IMR-90 (cell line): ENCODE measurements around the gene FBP1. TPM values are rescaled to one million over a fixed set of nuclear protein-coding genes. Genes with fewer than 3 reads are reported as not detected.

Experiments used
- ATAC-seq: fragments of 200-7000 bp; cut with Tn5 transposase; 2 replicates; pipeline ENCODE4 v1.9.1; 2020; ENCODE audit warnings: low read depth, mild to moderate bottlenecking, moderate library complexity
- BruUV-seq: library from RNA; stranded (reverse); fragments of 400-500 nt; replicated peaks from 2 replicates; lab custom pipeline; 2021; lab: Mats Ljungman, UMichigan
- CTCF ChIA-PET: fragments of 300-600 bp; formaldehyde crosslinking; extraction: SDS; loops from one replicate; lab custom pipeline; 2021; ENCODE audit warnings: antibody characterized with exemption; lab: Yijun Ruan, JAX
- POLR2A ChIA-PET: fragments of 300-600 bp; sonication (Branson Sonifier 250); formaldehyde crosslinking; loops from one replicate; lab custom pipeline; 2022; ENCODE audit warnings: antibody characterized with exemption; ENCODE audit not compliant: unreplicated experiment; lab: Charles Lee
- DNase-seq: peaks from one replicate; pipeline ENCODE4 v3.0.0; 2013
- H2AFZ ChIP-seq: replicated peaks from 2 replicates; pipeline ENCODE3; 2013; ENCODE audit warnings: low read length, mild to moderate bottlenecking; ENCODE audit not compliant: poor library complexity
- H2AK5ac ChIP-seq: 2 replicates; pipeline ENCODE4 v1.6.1; 2013; ENCODE audit warnings: low read depth, low read length, inconsistent platforms
- H2AK9ac ChIP-seq: replicated peaks from 2 replicates; pipeline ENCODE3; 2013; ENCODE audit warnings: mild to moderate bottlenecking, low read depth, low read length, moderate library complexity; ENCODE audit not compliant: poor library complexity
- H2BK120ac ChIP-seq: 2 replicates; pipeline ENCODE4 v1.6.1; 2013; ENCODE audit warnings: low read depth, low read length, inconsistent platforms
- H2BK15ac ChIP-seq: 3 replicates; pipeline ENCODE4 v1.6.1; 2013; ENCODE audit warnings: low read depth, low read length, inconsistent platforms
- H2BK20ac ChIP-seq: 2 replicates; pipeline ENCODE4 v1.6.1; 2013; ENCODE audit warnings: low read depth, mild to moderate bottlenecking, inconsistent platforms, low read length, moderate library complexity
- H2BK5ac ChIP-seq: 2 replicates; pipeline ENCODE4 v1.6.1; 2013; ENCODE audit warnings: mild to moderate bottlenecking, low read depth, low read length, inconsistent platforms; ENCODE audit not compliant: poor library complexity, severe bottlenecking
- H3K14ac ChIP-seq: replicated peaks from 2 replicates; pipeline ENCODE4 v1.6.1; 2013; ENCODE audit warnings: low read depth, low read length, inconsistent platforms
- H3K18ac ChIP-seq: 2 replicates; pipeline ENCODE4 v1.6.1; 2013; ENCODE audit warnings: low read depth, low read length, control low read depth
- H3K23ac ChIP-seq: 2 replicates; pipeline ENCODE4 v1.6.1; 2013; ENCODE audit warnings: low read depth, low read length, inconsistent platforms
- H3K27ac ChIP-seq: 2 replicates; pipeline ENCODE4 v1.5.1; 2013; ENCODE audit warnings: mild to moderate bottlenecking, control low read depth, low read length; ENCODE audit not compliant: insufficient read depth
- H3K27me3 ChIP-seq: 2 replicates; pipeline ENCODE4 v1.6.1; 2013; ENCODE audit warnings: low read length; ENCODE audit not compliant: control insufficient read depth, insufficient read depth
- H3K36me3 ChIP-seq: 2 replicates; pipeline ENCODE4 v1.6.1; 2013; ENCODE audit warnings: low read length, mixed read lengths; ENCODE audit not compliant: control insufficient read depth, insufficient read depth
- H3K4ac ChIP-seq: 2 replicates; pipeline ENCODE4 v1.6.1; 2013; ENCODE audit warnings: low read depth, low read length, inconsistent platforms
- H3K4me1 ChIP-seq: 2 replicates; pipeline ENCODE4 v1.6.1; 2013; ENCODE audit warnings: low read length, mixed read lengths; ENCODE audit not compliant: control insufficient read depth, insufficient read depth
- H3K4me2 ChIP-seq: 2 replicates; pipeline ENCODE4 v1.6.1; 2013; ENCODE audit warnings: low read depth, mild to moderate bottlenecking, control low read depth, low read length, moderate library complexity
- H3K4me3 ChIP-seq: 2 replicates; pipeline ENCODE4 v1.5.1; 2013; ENCODE audit warnings: low read depth, mild to moderate bottlenecking, control low read depth, low read length, moderate library complexity; ENCODE audit not compliant: insufficient read depth
- H3K56ac ChIP-seq: 2 replicates; pipeline ENCODE4 v1.6.1; 2013; ENCODE audit warnings: low read length, inconsistent platforms; ENCODE audit not compliant: insufficient read depth; ENCODE audit errors: extremely low read depth
- H3K79me1 ChIP-seq, 2 experiments: 2 replicates each; pipeline ENCODE4 v1.6.1; 2013; ENCODE audit warnings: low read length in 2 of 2, inconsistent platforms in 1 of 2, low read depth in 1 of 2
- H3K9ac ChIP-seq: 2 replicates; pipeline ENCODE4 v1.6.1; 2013; ENCODE audit warnings: low read depth, low read length, control low read depth
- H3K9me1 ChIP-seq: 2 replicates; pipeline ENCODE4 v1.6.1; 2013; ENCODE audit warnings: low read length, inconsistent platforms; ENCODE audit not compliant: insufficient read depth
- H3K9me3 ChIP-seq: 2 replicates; pipeline ENCODE4 v1.6.1; 2013; ENCODE audit warnings: low read length; ENCODE audit not compliant: control insufficient read depth, insufficient read depth
- H4K20me1 ChIP-seq: 2 replicates; pipeline ENCODE4 v1.6.1; 2013; ENCODE audit warnings: low read length, inconsistent platforms; ENCODE audit not compliant: insufficient read depth
- H4K5ac ChIP-seq: 2 replicates; pipeline ENCODE4 v1.6.1; 2013; ENCODE audit warnings: mild to moderate bottlenecking, low read depth, low read length, control low read depth
- H4K8ac ChIP-seq, 2 experiments: 2 replicates each; pipeline ENCODE4 v1.6.1; 2013; ENCODE audit warnings: low read depth in 2 of 2, low read length in 2 of 2, control low read depth in 1 of 2, inconsistent platforms in 1 of 2
- H4K91ac ChIP-seq: 2 replicates; pipeline ENCODE4 v1.6.1; 2013; ENCODE audit warnings: low read depth, low read length, inconsistent platforms; ENCODE audit not compliant: insufficient read depth
- MAFK ChIP-seq: IDR thresholded peaks from 2 replicates; pipeline ENCODE4 v1.6.1; 2012; ENCODE audit warnings: low read depth, low read length, improper control_type of control experiment
- MAZ ChIP-seq: IDR thresholded peaks from 2 replicates; pipeline ENCODE4 v1.6.1; 2012; ENCODE audit warnings: low read depth, mild to moderate bottlenecking, low read length, improper control_type of control experiment, moderate library complexity, borderline replicate concordance
- WGBS, 2 experiments: methylation state at CpG; one replicate each; pipeline versions ENCODE4 v1.1.5 to v1.1.7; 2013; ENCODE audit warnings: missing lambda C conversion rate in 2 of 2; ENCODE audit not compliant: insufficient read length in 1 of 2; ENCODE audit errors: extremely low coverage in 2 of 2; 5-methylcytosine and 5-hydroxymethylcytosine counted together
- dilution Hi-C: fragments of 300-500 bp; cut with HindIII; formaldehyde crosslinking; loops from one replicate; pipeline ENCODE4 v1.14.3; 2018; ENCODE audit warnings: low sequenced_read_pairs; ENCODE audit not compliant: unreplicated experiment
- in situ Hi-C: fragments of 300-500 bp; cut with MboI; formaldehyde crosslinking; loops from 3 replicates; pipeline ENCODE4 v1.14.3; 2019; ENCODE audit warnings: low sequenced_read_pairs, inconsistent platforms, mixed read lengths
- intact Hi-C: fragments of 100-400 bp; cut with micrococcal nuclease; formaldehyde crosslinking; loops from 2 replicates; pipeline ENCODE4 v1.10.0; 2022
- polyA plus RNA-seq, 3 experiments: library from polyadenylated mRNA; depleted of rRNA; stranded (reverse); fragments of >200 nt; gene quantifications; 2 replicates each; pipeline ENCODE4 v1.2.3, GENCODE V29; 2012; ENCODE audit warnings: low replicate concordance in 1 of 3
- total RNA-seq: library from RNA; depleted of rRNA; stranded (reverse); fragments of >200 nt; gene quantifications from 2 replicates; pipeline ENCODE4 v1.2.3, GENCODE V29; 2012

Gene FBP1
- total and polyA plus RNA-seq, 2 of the 4 experiments (the other 2 are of a cell fraction): not detected

- no CpG with 5 or more reads among the region's 9 CpGs for WGBS, 2 experiments
Observed at GRCh38 chr9:94586814-94587213, 52.5 kb downstream of the FBP1 start.

More at GRCh38 chr9:94586814-94587213, 52.5 kb downstream of the FBP1 start:
- ChIA-PET CTCF (no interaction called here), POLR2A (no interaction called here)
- peak overlapping the region; percentile 38 for H2AFZ ChIP-seq
- no peaks in the 10 kb centered on the region for H3K79me1 ChIP-seq
- no peaks in the 10 kb centered on the region for H3K36me3 ChIP-seq
- in situ Hi-C loops (no loop called here), intact Hi-C loops (no loop called here), dilution Hi-C loops (no loop called here)
- DNase-seq (peak; percentile 36), ATAC-seq (peak; percentile 32)
- no peak overlapping the region for H3K4me3 ChIP-seq
- no peak overlapping the region for H2BK20ac ChIP-seq
- no peak overlapping the region for H3K14ac ChIP-seq
- no peak overlapping the region for H4K91ac ChIP-seq
- H3K27ac ChIP-seq: no peak overlapping the region
- no peak overlapping the region for H2BK15ac ChIP-seq
- no peak overlapping the region for H2AK5ac ChIP-seq
- no peak overlapping the region for H3K56ac ChIP-seq
- H2BK120ac ChIP-seq: no peak overlapping the region
- no peak overlapping the region for H3K9ac ChIP-seq
- no peaks in the 10 kb centered on the region for H3K9me3 ChIP-seq
- H3K9me1 ChIP-seq: no peaks in the 10 kb centered on the region
- no peak overlapping the region for H3K23ac ChIP-seq
- H4K5ac ChIP-seq: no peak overlapping the region
- no peak overlapping the region for H3K4me2 ChIP-seq
- no peaks in the 10 kb centered on the region for H4K20me1 ChIP-seq
- no peak overlapping the region for H2AK9ac ChIP-seq
- H3K4me1 ChIP-seq: no peaks in the 10 kb centered on the region
- peaks cover 3% of the 10 kb centered on the region; the same call in 1 of the 2 replicates for H3K27me3 ChIP-seq
- no peak overlapping the region for H3K4ac ChIP-seq
- TF ChIP-seq MAFK: no peak
- no peak for TF ChIP-seq MAZ
- no peak overlapping the region for H3K18ac ChIP-seq
- no peak overlapping the region for H4K8ac ChIP-seq
- H2BK5ac ChIP-seq: no peak overlapping the region
- BruUV-seq: no TSS peak
